HUES64 (cell line): ENCODE results near the gene DNAH2.

Source experiments
- H3K27ac ChIP-seq: 2 replicates; pipeline ENCODE4 v1.7.0; 2013; ENCODE audit warnings: low read depth, low read length, inconsistent platforms
- H3K27me3 ChIP-seq: 2 replicates; pipeline ENCODE4 v1.6.1; 2013; ENCODE audit warnings: mild to moderate bottlenecking, low read length; ENCODE audit not compliant: insufficient read depth
- H3K36me3 ChIP-seq: 2 replicates; pipeline ENCODE4 v1.6.1; 2013; ENCODE audit warnings: mild to moderate bottlenecking, low read length; ENCODE audit not compliant: insufficient read depth
- H3K4me1 ChIP-seq: 2 replicates; pipeline ENCODE4 v1.6.1; 2013; ENCODE audit warnings: mild to moderate bottlenecking, low read length, moderate library complexity; ENCODE audit not compliant: insufficient read depth
- H3K4me3 ChIP-seq: 2 replicates; pipeline ENCODE4 v1.5.1; 2013; ENCODE audit warnings: mild to moderate bottlenecking, low read length, moderate library complexity
- H3K9ac ChIP-seq: 2 replicates; pipeline ENCODE4 v1.6.1; 2013; ENCODE audit warnings: mild to moderate bottlenecking, low read depth, low read length
- H3K9me3 ChIP-seq: 2 replicates; pipeline ENCODE4 v1.6.1; 2013; ENCODE audit warnings: low read depth, low read length; ENCODE audit not compliant: insufficient read depth
- WGBS: fragments of 150-250, 120-280 bp; methylation state at CpG from one replicate; pipeline ENCODE4 v1.1.7; 2013; ENCODE audit warnings: missing lambda C conversion rate; 5-methylcytosine and 5-hydroxymethylcytosine counted together

The DNAH2 gene

DNA sequence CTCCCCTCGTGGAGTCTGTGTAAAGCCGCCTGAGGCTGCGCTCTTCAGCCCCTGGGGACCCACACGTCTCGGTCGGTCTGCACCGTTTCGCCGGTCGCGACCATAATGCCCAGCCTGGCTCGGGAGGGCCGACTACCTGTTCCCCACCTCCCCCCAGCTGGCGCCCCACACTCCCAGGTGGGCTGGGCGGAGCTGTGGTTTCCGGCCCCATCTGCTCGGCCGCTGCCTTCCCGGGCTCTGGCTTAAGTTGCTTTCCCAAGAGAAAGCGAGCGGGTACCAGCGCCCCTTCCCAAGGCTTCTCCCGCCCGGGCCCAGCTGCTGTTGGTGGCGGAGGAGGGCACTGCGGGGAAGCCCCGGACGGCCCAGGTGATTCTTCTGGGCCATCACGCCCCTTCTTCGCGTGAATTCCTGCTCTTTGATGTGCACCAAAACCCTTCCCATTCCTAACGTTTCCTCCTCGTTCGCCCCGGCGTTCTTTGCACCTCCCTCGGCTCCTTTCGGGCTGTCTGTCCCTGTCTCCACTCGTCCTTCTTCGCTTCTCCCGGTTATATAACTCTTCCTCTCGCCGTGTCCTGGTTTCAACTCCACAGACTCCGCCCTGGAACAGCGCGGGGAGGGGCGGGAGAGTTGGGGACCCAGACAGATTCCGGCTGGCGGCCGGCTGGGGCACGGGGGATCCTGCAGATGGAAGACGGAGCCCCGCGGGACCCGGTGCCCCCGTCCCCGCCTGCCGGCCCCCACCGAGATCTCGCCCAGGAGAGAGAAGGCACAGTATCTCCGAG is 118.5 kb downstream of the DNAH2 start:
- Histone ChIP-seq H3K27ac (peak overlapping the region; percentile 85), H3K9ac (peak overlapping the region; percentile 65), H3K4me3 (peak overlapping the region; percentile 92), H3K27me3 (peaks cover 49% of the 10 kb centered on the region), H3K9me3 (no peaks in the 10 kb centered on the region), H3K4me1 (peaks cover 24% of the 10 kb centered on the region), H3K36me3 (no peaks in the 10 kb centered on the region)
- WGBS, result under 1% methylated on average over 61 of the region's 61 CpGs

DNA sequence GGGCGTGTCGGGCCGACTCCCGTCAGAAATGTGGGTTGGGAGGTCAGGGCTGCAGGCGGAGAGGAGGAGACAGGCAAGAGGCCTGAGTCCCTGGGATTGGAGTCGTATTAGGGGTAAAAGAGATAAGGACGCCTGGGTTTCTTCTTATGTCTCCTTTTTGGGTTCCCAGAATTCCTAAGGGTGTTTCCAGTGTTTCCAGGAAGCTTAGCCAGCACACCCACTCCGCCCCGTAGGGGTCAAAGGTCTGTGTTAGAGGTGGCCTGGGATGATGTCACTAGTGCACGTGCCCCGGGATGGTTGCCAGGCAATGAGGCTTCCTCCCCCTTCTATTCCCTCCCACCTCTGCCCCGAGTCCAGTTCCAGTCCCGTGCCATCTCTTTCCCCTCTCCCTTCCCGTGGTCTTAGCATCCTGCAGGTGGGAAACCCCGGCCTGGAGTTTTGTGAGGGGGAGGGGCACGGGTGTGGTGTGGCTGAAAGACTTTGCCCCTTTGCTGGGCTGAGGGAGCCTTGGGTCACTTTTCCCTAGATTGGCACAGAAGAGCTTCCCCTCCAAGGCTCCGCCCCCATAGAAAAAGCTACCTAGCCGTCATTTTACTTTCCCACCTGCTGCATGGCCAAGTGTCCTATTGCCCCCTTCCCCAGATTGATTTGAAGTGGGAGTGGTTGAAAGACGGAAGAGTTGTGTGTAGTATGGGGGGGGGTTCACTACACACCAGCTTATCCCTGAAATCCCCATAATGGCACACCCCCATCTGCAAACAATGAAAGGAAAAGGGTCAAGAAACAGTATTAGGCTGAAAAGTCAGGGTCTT is 119.3 kb downstream of the DNAH2 start:
- WGBS, result 0% methylated on average over 17 of the region's 19 CpGs
- Histone ChIP-seq H3K9me3 (no peaks in the 10 kb centered on the region), H3K9ac (peak overlapping the region; percentile 65; the same call in 1 of the 2 replicates), H3K36me3 (no peaks in the 10 kb centered on the region), H3K4me1 (peaks cover 29% of the 10 kb centered on the region), H3K27me3 (peaks cover 46% of the 10 kb centered on the region), H3K27ac (peak overlapping the region; percentile 85; the same call in 1 of the 2 replicates), H3K4me3 (peak overlapping the region; percentile 92)

DNA sequence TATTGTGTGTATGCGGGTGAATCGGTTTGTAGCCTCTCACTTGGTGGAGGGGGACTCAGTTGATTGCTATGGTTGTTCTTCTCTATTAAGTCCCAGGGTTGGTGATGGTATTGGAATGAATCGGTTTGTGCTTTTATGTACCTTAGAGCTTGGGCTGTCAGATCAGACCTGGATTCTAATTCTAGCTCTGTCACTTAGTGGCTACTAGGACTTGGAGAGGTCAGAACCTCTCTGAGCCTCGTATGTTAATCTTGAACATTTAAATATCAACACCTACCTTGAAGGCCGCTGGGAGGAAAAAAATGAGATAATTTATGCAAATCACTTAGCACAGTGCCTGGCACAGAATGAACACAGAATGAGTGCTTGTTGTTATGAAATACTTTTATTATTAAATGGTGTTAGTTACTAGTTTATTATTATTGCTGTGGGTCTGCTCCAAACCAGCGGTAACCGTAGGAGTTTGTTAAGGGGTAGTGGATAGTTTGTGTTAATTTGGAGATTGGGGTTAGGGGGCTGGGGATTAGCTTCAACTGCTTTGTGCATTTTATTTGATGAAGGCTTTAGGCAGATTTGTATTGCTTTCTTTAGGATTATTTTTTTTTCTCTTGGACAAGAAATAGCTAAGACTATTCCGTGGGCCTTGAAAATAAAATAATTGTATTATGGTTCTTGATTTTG is 120.0 kb downstream of the DNAH2 start:
- H3K36me3 ChIP-seq, result no peaks in the 10 kb centered on the region
- H3K4me1 ChIP-seq, result peaks cover 29% of the 10 kb centered on the region
- no peak overlapping the region for H3K9ac ChIP-seq
- 2% methylated on average over 7 of the region's 8 CpGs for WGBS
- H3K4me3 ChIP-seq, result peak overlapping the region; percentile 92
- H3K27me3 ChIP-seq, result peaks cover 39% of the 10 kb centered on the region
- no peaks in the 10 kb centered on the region for H3K9me3 ChIP-seq
- peak overlapping the region; percentile 27; the same call in 1 of the 2 replicates for H3K27ac ChIP-seq

- H3K27me3 ChIP-seq, result peaks cover 31% of the 10 kb centered on the region
- no peaks in the 10 kb centered on the region for H3K9me3 ChIP-seq
- 22% methylated on average over 9 of the region's 12 CpGs for WGBS
- no peak overlapping the region for H3K9ac ChIP-seq
- peak overlapping the region; percentile 11; the same call in 1 of the 2 replicates for H3K27ac ChIP-seq
- peaks cover 27% of the 10 kb centered on the region for H3K4me1 ChIP-seq
- H3K36me3 ChIP-seq, result no peaks in the 10 kb centered on the region
- H3K4me3 ChIP-seq, result peak overlapping the region; percentile 92
Observed at GRCh38 chr17:7838090-7839075, 120.8 kb downstream of the DNAH2 start.

DNA sequence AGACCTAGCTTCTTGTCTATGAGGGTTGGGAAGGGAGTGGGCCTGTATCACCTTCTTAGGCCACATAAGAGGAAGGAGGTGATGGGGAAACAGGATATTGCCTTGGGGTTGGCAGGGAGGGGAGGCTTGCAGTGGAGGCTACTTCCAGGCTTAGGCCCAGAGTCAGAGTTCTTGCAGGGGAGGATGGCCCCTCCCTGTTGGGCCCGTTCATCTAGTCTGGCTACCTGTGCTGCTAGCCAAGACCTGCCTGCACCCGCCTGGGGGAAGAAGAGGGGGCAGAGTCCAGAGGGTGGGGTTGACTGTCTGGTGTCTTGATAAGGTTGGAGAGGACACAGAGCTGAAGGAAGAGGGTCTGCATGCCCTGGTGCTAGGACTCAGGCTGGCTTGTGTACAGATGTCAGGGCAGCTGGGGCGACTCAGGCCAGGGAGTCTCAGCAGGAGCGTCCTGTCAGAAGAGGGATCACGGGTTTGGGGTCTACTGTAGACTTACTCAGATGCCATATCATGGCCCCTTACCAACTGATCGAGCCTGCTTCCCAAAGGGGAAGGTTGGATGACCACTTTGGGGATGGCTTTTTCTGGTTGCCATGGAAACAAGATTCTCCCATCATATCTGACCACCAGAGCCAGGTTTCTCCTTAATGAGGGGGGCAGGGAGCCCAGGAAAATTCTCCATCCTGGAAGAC is 121.8 kb downstream of the DNAH2 start:
- Histone ChIP-seq H3K9ac (no peak overlapping the region), H3K27me3 (peaks cover 29% of the 10 kb centered on the region), H3K4me1 (peaks cover 24% of the 10 kb centered on the region), H3K27ac (no peak overlapping the region), H3K9me3 (no peaks in the 10 kb centered on the region), H3K36me3 (no peaks in the 10 kb centered on the region), H3K4me3 (no peak overlapping the region)
- 81% methylated on average over 6 of the region's 6 CpGs for WGBS

DNA sequence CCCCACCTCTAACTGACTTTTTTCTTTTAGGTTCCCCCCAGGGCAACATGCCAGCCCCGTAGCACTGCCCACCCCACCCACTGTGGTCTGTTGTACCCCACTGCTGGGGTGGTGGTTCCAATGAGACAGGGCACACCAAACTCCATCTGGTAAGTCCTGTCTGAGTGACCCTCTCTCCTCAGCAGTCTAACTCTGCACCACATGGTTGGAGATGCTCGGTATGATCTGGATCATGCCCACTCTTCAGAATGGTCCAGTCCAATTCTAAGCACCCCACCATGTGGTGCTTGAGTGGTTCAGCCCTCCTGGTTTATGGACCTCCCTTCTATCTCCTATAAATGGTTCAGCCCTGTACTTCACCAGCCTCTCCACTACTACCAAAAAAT is 122.3 kb downstream of the DNAH2 start:
- no peak overlapping the region for H3K4me3 ChIP-seq
- H3K9me3 ChIP-seq, result no peaks in the 10 kb centered on the region
- H3K27ac ChIP-seq, result no peak overlapping the region
- H3K27me3 ChIP-seq, result peaks cover 29% of the 10 kb centered on the region
- no peaks in the 10 kb centered on the region for H3K36me3 ChIP-seq
- whole genome bisulfite sequencing, result 81% methylated on average over 2 of the region's 2 CpGs
- H3K4me1 ChIP-seq, result peaks cover 24% of the 10 kb centered on the region
- no peak overlapping the region for H3K9ac ChIP-seq

DNA sequence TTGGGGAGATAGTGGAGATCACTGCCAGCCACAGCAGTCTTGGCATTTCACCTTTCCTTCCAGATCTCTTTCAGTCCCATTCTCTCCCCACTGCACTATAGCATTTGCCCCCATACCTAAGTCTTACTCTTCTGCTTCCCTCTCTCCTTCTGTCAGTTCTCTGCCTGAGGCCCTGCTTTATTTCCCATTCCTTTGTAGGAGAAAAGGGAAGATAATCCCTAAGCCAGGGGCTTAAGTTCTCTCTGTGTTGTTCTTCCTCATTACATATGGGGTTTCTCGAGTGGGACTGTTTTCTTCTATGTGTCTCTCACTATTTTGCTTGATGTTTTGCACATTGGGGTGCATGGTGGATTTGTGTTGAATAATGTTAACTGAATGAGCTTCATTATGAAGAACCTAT is 122.9 kb downstream of the DNAH2 start:
- H3K9me3 ChIP-seq, result no peaks in the 10 kb centered on the region
- no peak overlapping the region for H3K9ac ChIP-seq
- WGBS, result 55% methylated on average over 1 of the region's 1 CpG
- H3K27me3 ChIP-seq, result peaks cover 29% of the 10 kb centered on the region
- H3K36me3 ChIP-seq, result no peaks in the 10 kb centered on the region
- H3K27ac ChIP-seq, result no peak overlapping the region
- H3K4me3 ChIP-seq, result no peak overlapping the region
- peaks cover 24% of the 10 kb centered on the region for H3K4me1 ChIP-seq

GRCh38 chr17:7840875-7841274 is 123.3 kb downstream of the DNAH2 start:
- 61% methylated on average over 1 of the region's 1 CpG for WGBS
- Histone ChIP-seq H3K4me1 (peaks cover 24% of the 10 kb centered on the region), H3K36me3 (no peaks in the 10 kb centered on the region), H3K4me3 (peak overlapping the region; percentile 80), H3K9ac (no peak overlapping the region), H3K9me3 (no peaks in the 10 kb centered on the region), H3K27me3 (peaks cover 29% of the 10 kb centered on the region), H3K27ac (no peak overlapping the region)

- Histone ChIP-seq H3K4me3 (peak overlapping the region; percentile 80), H3K27me3 (peaks cover 29% of the 10 kb centered on the region), H3K9ac (peak overlapping the region; percentile 81; the same call in 1 of the 2 replicates), H3K4me1 (peaks cover 24% of the 10 kb centered on the region), H3K27ac (peak overlapping the region; percentile 86), H3K9me3 (no peaks in the 10 kb centered on the region), H3K36me3 (peaks cover 2% of the 10 kb centered on the region; the same call in 1 of the 2 replicates)
- WGBS, result 3% methylated on average over 34 of the region's 34 CpGs
Observed at GRCh38 chr17:7841396-7841914, 123.9 kb downstream of the DNAH2 start.
